ENCODE data around the gene CLDND2.

Gene CLDND2

GRCh38 chr19:51367565-51368365, 1.0 kb downstream of the CLDND2 start:
- no peaks in the 10 kb centered on the region for H3K9me2 ChIP-seq (replicated peaks; ENCODE audit: control insufficient read depth, low read length)
- H3F3A ChIP-seq (ENCODE audit: control insufficient read depth, insufficient read depth), result no peaks in the 10 kb centered on the region
- TF ChIP-seq EZH2phosphoT487 (IDR thresholded peaks at IDR 0.05; ENCODE audit: borderline replicate concordance, low read length) (no peak), CTCF (IDR thresholded peaks at IDR 0.05; ENCODE audit: low read depth, low read length, poor library complexity, severe bottlenecking) (no peak)

GRCh38 chr19:51367255-51367564, 1.6 kb downstream of the CLDND2 start:
- peaks cover 10% of the 10 kb centered on the region; the same call in 1 of the 2 replicates for H3K36me3 ChIP-seq (ENCODE audit: control insufficient read depth, low read length)
- peak overlapping the region; percentile 100 for H3K4me3 ChIP-seq (ENCODE audit: low read length)
- H3K79me2 ChIP-seq (ENCODE audit: control insufficient read depth, low read length), result peaks cover 43% of the 10 kb centered on the region
- H3K4me1 ChIP-seq (ENCODE audit: control insufficient read depth, low read length), result peaks cover 27% of the 10 kb centered on the region
- H3F3A ChIP-seq (ENCODE audit: control insufficient read depth, insufficient read depth), result no peaks in the 10 kb centered on the region
- TF ChIP-seq EZH2phosphoT487 (IDR thresholded peaks at IDR 0.05; ENCODE audit: borderline replicate concordance, low read length) (no peak), CTCF (IDR thresholded peaks at IDR 0.05; ENCODE audit: low read depth, low read length, poor library complexity, severe bottlenecking) (no peak)
- no peaks in the 10 kb centered on the region for H4K20me1 ChIP-seq (ENCODE audit: control insufficient read depth, insufficient read depth, low read depth, low read length)
- no peaks in the 10 kb centered on the region for H3K9me2 ChIP-seq (replicated peaks; ENCODE audit: control insufficient read depth, low read length)
- H3K27ac ChIP-seq (ENCODE audit: low read depth, low read length), result peak overlapping the region; percentile 84
- H3K9me3 ChIP-seq (ENCODE audit: control insufficient read depth, insufficient read depth, low read length), result no peaks in the 10 kb centered on the region
- no peaks in the 10 kb centered on the region for H3K27me3 ChIP-seq (ENCODE audit: control insufficient read depth, low read length)
- H3K4me2 ChIP-seq (ENCODE audit: low read length), result peak overlapping the region; percentile 98

More at GRCh38 chr19:51367565-51368365, 1.0 kb downstream of the CLDND2 start:
- no peaks in the 10 kb centered on the region for H3K9me3 ChIP-seq (ENCODE audit: control insufficient read depth, insufficient read depth, low read length)
- peak overlapping the region; percentile 98 for H3K4me2 ChIP-seq (ENCODE audit: low read length)
- H3K36me3 ChIP-seq (ENCODE audit: control insufficient read depth, low read length), result peaks cover 10% of the 10 kb centered on the region; the same call in 1 of the 2 replicates
- H3K4me1 ChIP-seq (ENCODE audit: control insufficient read depth, low read length), result peaks cover 27% of the 10 kb centered on the region
- H3K4me3 ChIP-seq (ENCODE audit: low read length), result peak overlapping the region; percentile 100
- no peaks in the 10 kb centered on the region for H3K27me3 ChIP-seq (ENCODE audit: control insufficient read depth, low read length)
- H4K20me1 ChIP-seq (ENCODE audit: control insufficient read depth, insufficient read depth, low read depth, low read length), result no peaks in the 10 kb centered on the region
- peaks cover 40% of the 10 kb centered on the region for H3K79me2 ChIP-seq (ENCODE audit: control insufficient read depth, low read length)
- H3K27ac ChIP-seq (ENCODE audit: low read depth, low read length), result peak overlapping the region; percentile 84

- H3F3A ChIP-seq (ENCODE audit: control insufficient read depth, insufficient read depth), result no peaks in the 10 kb centered on the region
- no peaks in the 10 kb centered on the region for H3K9me3 ChIP-seq (ENCODE audit: control insufficient read depth, insufficient read depth, low read length)
- peaks cover 25% of the 10 kb centered on the region for H3K4me1 ChIP-seq (ENCODE audit: control insufficient read depth, low read length)
- H3K4me3 ChIP-seq (ENCODE audit: low read length), result peak overlapping the region; percentile 100
- no peaks in the 10 kb centered on the region for H4K20me1 ChIP-seq (ENCODE audit: control insufficient read depth, insufficient read depth, low read depth, low read length)
- H3K9me2 ChIP-seq (replicated peaks; ENCODE audit: control insufficient read depth, low read length), result no peaks in the 10 kb centered on the region
- no peaks in the 10 kb centered on the region for H3K27me3 ChIP-seq (ENCODE audit: control insufficient read depth, low read length)
- H3K36me3 ChIP-seq (ENCODE audit: control insufficient read depth, low read length), result peaks cover 10% of the 10 kb centered on the region; the same call in 1 of the 2 replicates
- peak overlapping the region; percentile 84 for H3K27ac ChIP-seq (ENCODE audit: low read depth, low read length)
- H3K4me2 ChIP-seq (ENCODE audit: low read length), result peak overlapping the region; percentile 98
- peaks cover 45% of the 10 kb centered on the region for H3K79me2 ChIP-seq (ENCODE audit: control insufficient read depth, low read length)
- TF ChIP-seq CTCF (IDR thresholded peaks at IDR 0.05; ENCODE audit: low read depth, low read length, poor library complexity, severe bottlenecking) (no peak), EZH2phosphoT487 (IDR thresholded peaks at IDR 0.05; ENCODE audit: borderline replicate concordance, low read length) (no peak)
Observed at GRCh38 chr19:51366389-51367254, 2.2 kb downstream of the CLDND2 start.
